Cardiac fibroblast (primary cell): ENCODE data around the gene ST14.

Experiments
- DNase-seq, 2 donors: peaks; one replicate each; pipeline versions ENCODE4 v3.0.0 to v3.0.0-alpha.2; 2010; ENCODE audit warnings: low read depth in 2 of 2
- H3K4me3 ChIP-seq, 2 donors: replicated peaks in 1 of 2; 1 replicate in 1 of 2; 2 replicates in 1 of 2; pipeline ENCODE4 v1.5.1; 2011; ENCODE audit warnings: low read depth in 2 of 2, low read length in 2 of 2, mild to moderate bottlenecking in 2 of 2, moderate library complexity in 1 of 2
- CTCF ChIP-seq: IDR thresholded peaks from one replicate; pipeline ENCODE4 v1.5.1; 2011; ENCODE audit warnings: low read depth, mild to moderate bottlenecking, low read length, inconsistent platforms

ST14 gene

GRCh38 chr11:130150790-130151189, 8.8 kb upstream of the ST14 start:
- H3K4me3 ChIP-seq: no peak overlapping the region
- no peak for DNase-seq
- TF ChIP-seq CTCF: no peak

- TF ChIP-seq CTCF: no peak
- no peak for DNase-seq
- no peak overlapping the region for H3K4me3 ChIP-seq
These were observed 8.4 kb upstream of the ST14 start for GRCh38 chr11:130151196-130151595.

- no peak overlapping the region for H3K4me3 ChIP-seq
- no peak for TF ChIP-seq CTCF
- DNase-seq: peak; percentile 44 to 56
These were observed 3.2 kb upstream of the ST14 start for GRCh38 chr11:130156108-130157022.

- no peak overlapping the region for H3K4me3 ChIP-seq
- DNase-seq: peak; percentile 72 to 75
- TF ChIP-seq CTCF: no peak
These were observed 2.5 kb upstream of the ST14 start for GRCh38 chr11:130157101-130157500.

- no peak for TF ChIP-seq CTCF
- no peak for DNase-seq
- H3K4me3 ChIP-seq: no peak overlapping the region
These were observed 1.7 kb upstream of the ST14 start for GRCh38 chr11:130157840-130158239.

- no peak for TF ChIP-seq CTCF
- no peak for DNase-seq
- H3K4me3 ChIP-seq: no peak overlapping the region
These were observed 443 bp upstream of the ST14 start for GRCh38 chr11:130159139-130159538.
